ENCODE data around the gene TSPAN8. TPM values are rescaled to one million over a fixed set of nuclear protein-coding genes. Genes with fewer than 3 reads are reported as not detected.
"Not testable (repeated sequence)": the region's sequence is repeated elsewhere in the genome, so short reads cannot be mapped to it uniquely, and the experiment has no call there.

TSPAN8 gene
- total RNA-seq, 1 donor from 2014 or later = not detected

DNA sequence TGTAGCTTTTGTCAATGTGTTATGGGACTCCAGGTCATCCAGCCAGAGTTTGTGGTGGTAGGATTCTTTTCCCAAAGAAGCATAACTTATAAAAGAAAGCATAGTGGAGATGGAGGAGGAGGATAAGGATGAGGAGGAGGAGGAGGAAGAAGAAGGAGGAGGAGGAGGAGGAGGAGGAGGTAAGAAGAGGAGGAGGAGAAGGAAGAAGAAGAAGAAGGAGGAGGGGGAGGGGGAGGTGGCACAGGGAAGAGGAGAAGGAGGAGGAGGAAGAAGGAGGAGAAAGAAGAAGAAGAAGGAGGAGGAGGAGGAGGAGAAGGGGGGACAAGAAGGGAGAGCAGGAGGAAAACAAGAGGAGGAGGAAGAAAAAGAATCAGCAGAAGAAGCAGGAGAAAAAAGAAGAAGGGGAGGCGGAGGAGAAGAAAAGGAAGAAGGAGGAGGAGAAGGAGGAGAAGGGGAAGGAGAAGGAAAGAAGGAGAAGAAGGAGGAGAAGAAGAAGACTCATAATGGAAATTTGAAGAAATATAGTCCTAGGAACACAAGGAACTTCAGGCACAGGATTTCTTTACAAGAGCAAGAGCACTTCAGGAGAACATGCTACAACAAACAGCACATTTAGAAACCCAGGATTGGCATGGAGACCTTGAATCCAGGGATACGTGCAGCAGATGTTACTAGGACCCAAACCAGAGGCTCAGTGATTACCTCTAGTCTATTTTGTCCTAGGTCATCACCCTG, 22.6 kb downstream of the TSPAN8 start:
- Mint-ChIP-seq H3K27ac (no peak overlapping the region), H3K4me1 (ENCODE audit: low read depth) (no peaks in the 10 kb centered on the region), H3K4me3 (ENCODE audit: low read depth) (no peak overlapping the region), H3K9me3 (no peaks in the 10 kb centered on the region), H3K36me3 (ENCODE audit: low read depth) (no peaks in the 10 kb centered on the region), H3K27me3 (ENCODE audit: low read depth) (no peaks in the 10 kb centered on the region)
- intact Hi-C loops (cut with micrococcal nuclease) = no loop called here
- no peak for DNase-seq (ENCODE audit: low spot score)

DNA sequence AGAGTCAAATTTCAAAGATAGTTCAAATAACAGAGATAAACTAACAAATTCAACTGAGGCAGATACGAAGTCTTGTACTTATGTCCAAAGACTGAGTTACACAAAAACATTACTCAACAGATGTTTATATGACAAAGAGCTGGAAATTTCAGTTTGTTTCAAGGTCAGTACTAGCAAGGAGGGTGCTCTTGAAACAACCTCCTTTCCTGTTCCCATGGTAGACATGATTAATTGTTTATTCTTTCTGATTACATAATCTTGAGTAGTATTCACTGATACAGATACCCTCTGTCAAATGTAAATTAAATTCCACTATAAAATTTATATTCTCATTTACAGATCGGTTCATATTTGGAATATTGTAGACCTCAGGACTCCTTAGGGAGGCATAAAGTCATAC, 23.4 kb downstream of the TSPAN8 start:
- DNase-seq (ENCODE audit: low spot score) = no peak
- Mint-ChIP-seq H3K9me3 (no peaks in the 10 kb centered on the region), H3K36me3 (ENCODE audit: low read depth) (no peaks in the 10 kb centered on the region), H3K27ac (no peak overlapping the region), H3K4me1 (ENCODE audit: low read depth) (no peaks in the 10 kb centered on the region), H3K27me3 (ENCODE audit: low read depth) (no peaks in the 10 kb centered on the region), H3K4me3 (ENCODE audit: low read depth) (no peak overlapping the region)
- intact Hi-C loops (cut with micrococcal nuclease) = no loop called here

DNA sequence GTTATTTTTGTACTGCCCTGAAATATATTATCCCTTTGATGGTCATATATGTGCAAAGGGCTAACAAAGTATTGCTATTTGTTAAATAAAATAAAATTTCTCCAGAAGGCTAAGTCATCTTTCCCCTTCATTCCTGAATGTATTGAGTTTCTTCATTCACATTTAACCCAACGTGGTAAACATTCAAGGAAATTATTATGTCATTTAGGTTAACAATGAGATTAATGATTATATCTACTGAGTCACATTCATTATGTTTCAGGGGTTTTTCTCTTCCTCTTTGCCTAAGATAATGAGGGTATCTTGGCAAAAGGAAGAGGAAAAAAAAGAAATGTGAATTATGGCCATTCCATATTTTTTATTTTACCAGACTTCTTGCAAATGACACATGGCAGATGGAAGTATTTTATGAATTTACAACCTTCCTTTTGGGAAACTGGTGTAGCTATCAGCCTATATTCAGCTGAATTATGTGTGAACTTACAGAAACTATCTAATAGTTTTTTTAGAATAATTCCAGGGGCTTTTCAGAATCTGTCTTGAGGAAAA, 27.2 kb downstream of the TSPAN8 start:
- H3K4me3 Mint-ChIP-seq (ENCODE audit: low read depth) = no peak overlapping the region
- intact Hi-C loops (cut with micrococcal nuclease) = no loop called here
- H3K4me1 Mint-ChIP-seq (ENCODE audit: low read depth) = no peaks in the 10 kb centered on the region
- DNase-seq (ENCODE audit: low spot score) = no peak
- H3K36me3 Mint-ChIP-seq (ENCODE audit: low read depth) = no peaks in the 10 kb centered on the region
- H3K9me3 Mint-ChIP-seq = no peaks in the 10 kb centered on the region
- H3K27me3 Mint-ChIP-seq (ENCODE audit: low read depth) = no peaks in the 10 kb centered on the region
- H3K27ac Mint-ChIP-seq = no peak overlapping the region

DNA sequence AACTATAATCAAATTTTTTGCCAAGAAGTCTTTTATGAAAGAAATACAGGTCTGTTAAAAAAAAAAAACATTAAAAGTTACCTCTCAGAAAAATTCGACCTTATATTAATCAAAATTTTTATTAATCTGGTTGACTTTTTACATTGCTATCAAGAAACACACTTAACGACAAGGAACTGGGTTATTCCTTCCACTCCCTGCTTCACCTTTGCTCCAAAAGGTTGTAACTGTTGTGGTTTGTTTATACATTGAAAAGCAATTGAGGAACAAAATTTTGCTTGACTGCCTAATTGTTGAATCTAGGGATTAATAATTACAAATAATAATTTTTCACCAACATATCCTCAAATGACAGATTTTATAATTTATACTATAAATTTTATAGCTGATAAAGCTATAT, 28.4 kb downstream of the TSPAN8 start:
- Mint-ChIP-seq H3K4me1 (ENCODE audit: low read depth) (no peaks in the 10 kb centered on the region), H3K4me3 (ENCODE audit: low read depth) (no peak overlapping the region), H3K27ac (no peak overlapping the region), H3K27me3 (ENCODE audit: low read depth) (no peaks in the 10 kb centered on the region), H3K36me3 (ENCODE audit: low read depth) (no peaks in the 10 kb centered on the region), H3K9me3 (no peaks in the 10 kb centered on the region)
- DNase-seq (ENCODE audit: low spot score) = no peak
- intact Hi-C loops (cut with micrococcal nuclease) = no loop called here

DNA sequence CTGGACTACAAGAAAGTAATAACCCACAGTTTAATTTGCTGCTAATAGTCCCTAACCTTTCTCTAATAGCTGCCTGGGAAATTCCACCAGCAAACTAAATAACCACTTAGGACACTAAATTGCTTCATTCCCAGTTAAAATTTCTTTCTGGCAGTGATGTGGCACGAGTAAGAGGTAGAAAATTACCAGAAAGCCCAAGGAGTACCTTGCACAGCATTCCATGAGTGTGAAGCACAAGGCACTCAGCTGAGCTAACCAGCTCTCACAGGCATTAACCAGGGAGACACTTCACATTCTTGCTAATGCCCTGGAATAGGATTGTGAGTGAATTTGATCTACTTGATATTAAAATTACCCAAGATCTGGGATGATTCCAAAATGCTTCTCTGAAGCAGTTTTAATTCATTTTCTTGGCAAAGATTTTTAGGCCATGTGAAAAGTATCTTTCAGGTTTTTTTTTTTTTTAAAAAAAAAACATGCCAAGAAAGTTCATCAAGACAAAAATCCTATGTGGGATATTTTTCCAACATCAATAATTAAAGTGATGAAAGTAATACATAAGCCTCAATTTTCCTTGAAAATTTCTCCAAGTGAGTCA, 29.5 kb downstream of the TSPAN8 start:
- H3K9me3 Mint-ChIP-seq = no peaks in the 10 kb centered on the region
- DNase-seq (ENCODE audit: low spot score) = no peak
- no peaks in the 10 kb centered on the region for H3K27me3 Mint-ChIP-seq (ENCODE audit: low read depth)
- H3K4me3 Mint-ChIP-seq (ENCODE audit: low read depth) = no peak overlapping the region
- no peak overlapping the region for H3K27ac Mint-ChIP-seq
- H3K36me3 Mint-ChIP-seq (ENCODE audit: low read depth) = no peaks in the 10 kb centered on the region
- no peaks in the 10 kb centered on the region for H3K4me1 Mint-ChIP-seq (ENCODE audit: low read depth)
- intact Hi-C loops (cut with micrococcal nuclease) = no loop called here

- Mint-ChIP-seq H3K4me3 (ENCODE audit: low read depth) (no peak overlapping the region), H3K27ac (no peak overlapping the region)
Measured at GRCh38 chr12:71125949-71126348, 31.9 kb downstream of the TSPAN8 start.

GRCh38 chr12:71125515-71125914, 32.3 kb downstream of the TSPAN8 start:
- Mint-ChIP-seq H3K4me1 (ENCODE audit: low read depth) (no peaks in the 10 kb centered on the region), H3K4me3 (ENCODE audit: low read depth) (no peak overlapping the region), H3K27ac (no peak overlapping the region), H3K9me3 (no peaks in the 10 kb centered on the region), H3K27me3 (ENCODE audit: low read depth) (no peaks in the 10 kb centered on the region), H3K36me3 (ENCODE audit: low read depth) (no peaks in the 10 kb centered on the region)
- DNase-seq (ENCODE audit: low spot score) = no peak
- intact Hi-C loops (cut with micrococcal nuclease) = no loop called here

More at GRCh38 chr12:71125949-71126348, 31.9 kb downstream of the TSPAN8 start:
- Mint-ChIP-seq H3K36me3 (ENCODE audit: low read depth) (no peaks in the 10 kb centered on the region), H3K27me3 (ENCODE audit: low read depth) (no peaks in the 10 kb centered on the region), H3K9me3 (no peaks in the 10 kb centered on the region), H3K4me1 (ENCODE audit: low read depth) (no peaks in the 10 kb centered on the region)
- intact Hi-C loops (cut with micrococcal nuclease) = no loop called here
- no peak for DNase-seq (ENCODE audit: low spot score)

GRCh38 chr12:71124835-71125460, 32.9 kb downstream of the TSPAN8 start:
- intact Hi-C loops (cut with micrococcal nuclease) = no loop called here
- H3K4me1 Mint-ChIP-seq (ENCODE audit: low read depth) = no peaks in the 10 kb centered on the region
- H3K27ac Mint-ChIP-seq = no peak overlapping the region
- no peaks in the 10 kb centered on the region for H3K9me3 Mint-ChIP-seq
- H3K27me3 Mint-ChIP-seq (ENCODE audit: low read depth) = no peaks in the 10 kb centered on the region
- no peak overlapping the region for H3K4me3 Mint-ChIP-seq (ENCODE audit: low read depth)
- H3K36me3 Mint-ChIP-seq (ENCODE audit: low read depth) = no peaks in the 10 kb centered on the region
- DNase-seq (ENCODE audit: low spot score) = no peak

DNA sequence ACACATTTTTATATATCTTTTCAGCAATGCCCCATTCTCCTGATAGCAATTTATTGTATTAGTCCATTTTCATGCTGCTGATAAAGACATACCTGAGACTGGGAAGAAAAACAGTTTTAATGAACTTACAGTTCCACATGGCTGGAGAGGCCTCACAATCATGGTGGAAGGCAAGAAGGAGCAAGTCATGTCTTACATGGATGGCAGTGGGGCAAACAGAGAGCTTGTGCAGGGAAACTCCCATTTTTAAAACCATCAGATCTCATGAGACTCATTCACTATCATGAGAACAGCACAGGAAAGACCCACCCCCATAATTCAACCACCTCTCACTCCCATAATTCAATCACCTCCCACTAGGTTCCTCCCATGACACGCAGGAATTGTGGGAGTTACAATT, 44.7 kb downstream of the TSPAN8 start:
- H3K4me3 Mint-ChIP-seq (ENCODE audit: low read depth); intact Hi-C loops (cut with micrococcal nuclease); H3K4me1 Mint-ChIP-seq (ENCODE audit: low read depth); H3K9me3 Mint-ChIP-seq; H3K27me3 Mint-ChIP-seq (ENCODE audit: low read depth); H3K36me3 Mint-ChIP-seq (ENCODE audit: low read depth); H3K27ac Mint-ChIP-seq; DNase-seq (ENCODE audit: low spot score): not testable (repeated sequence)

GRCh38 chr12:71109834-71110233, 48.0 kb downstream of the TSPAN8 start:
- Mint-ChIP-seq H3K27me3 (ENCODE audit: low read depth) (no peaks in the 10 kb centered on the region), H3K9me3 (peaks cover 8% of the 10 kb centered on the region)
- intact Hi-C loops (cut with micrococcal nuclease) = no loop called here

GRCh38 chr12:71108355-71108754, 49.4 kb downstream of the TSPAN8 start:
- H3K4me1 Mint-ChIP-seq (ENCODE audit: low read depth) = no peaks in the 10 kb centered on the region
- H3K4me3 Mint-ChIP-seq (ENCODE audit: low read depth) = no peak overlapping the region

More at GRCh38 chr12:71109834-71110233, 48.0 kb downstream of the TSPAN8 start:
- no peaks in the 10 kb centered on the region for H3K4me1 Mint-ChIP-seq (ENCODE audit: low read depth)
- H3K27ac Mint-ChIP-seq = no peak overlapping the region
- H3K4me3 Mint-ChIP-seq (ENCODE audit: low read depth) = no peak overlapping the region
- no peak for DNase-seq (ENCODE audit: low spot score)
- no peaks in the 10 kb centered on the region for H3K36me3 Mint-ChIP-seq (ENCODE audit: low read depth)

DNA sequence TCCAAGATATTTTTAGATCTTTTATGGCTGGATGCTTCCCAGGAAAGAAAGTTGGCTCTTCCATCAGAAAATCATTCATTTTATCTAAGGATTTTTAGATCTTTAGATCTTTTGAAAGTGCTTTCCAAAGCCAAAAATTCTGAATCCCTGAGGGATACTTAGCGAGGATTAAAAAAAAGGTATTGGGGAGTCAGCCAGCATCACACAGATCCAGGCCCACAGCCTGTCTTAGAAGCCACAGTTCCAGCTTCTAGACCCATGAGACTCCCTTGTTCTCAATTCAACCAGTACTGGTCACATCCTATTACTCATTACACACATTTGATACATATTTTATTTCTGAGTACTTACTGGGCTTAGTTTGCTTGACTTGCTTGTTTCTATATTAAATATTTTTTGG, 49.9 kb downstream of the TSPAN8 start:
- Mint-ChIP-seq H3K36me3 (ENCODE audit: low read depth) (no peaks in the 10 kb centered on the region), H3K4me3 (ENCODE audit: low read depth) (no peak overlapping the region), H3K27me3 (ENCODE audit: low read depth) (no peaks in the 10 kb centered on the region), H3K4me1 (ENCODE audit: low read depth) (no peaks in the 10 kb centered on the region), H3K27ac (no peak overlapping the region), H3K9me3 (peaks cover 4% of the 10 kb centered on the region)
- intact Hi-C loops (cut with micrococcal nuclease) = no loop called here
- DNase-seq (ENCODE audit: low spot score) = no peak

More at GRCh38 chr12:71108355-71108754, 49.4 kb downstream of the TSPAN8 start:
- no peak overlapping the region for H3K27ac Mint-ChIP-seq
- no peaks in the 10 kb centered on the region for H3K27me3 Mint-ChIP-seq (ENCODE audit: low read depth)
- no peak for DNase-seq (ENCODE audit: low spot score)
- H3K36me3 Mint-ChIP-seq (ENCODE audit: low read depth) = no peaks in the 10 kb centered on the region
- intact Hi-C loops (cut with micrococcal nuclease) = no loop called here
- peaks cover 5% of the 10 kb centered on the region for H3K9me3 Mint-ChIP-seq

GRCh38 chr12:71105956-71106355, 51.8 kb downstream of the TSPAN8 start:
- no peak for DNase-seq (ENCODE audit: low spot score)
- Mint-ChIP-seq H3K4me1 (ENCODE audit: low read depth) (no peaks in the 10 kb centered on the region), H3K27ac (no peak overlapping the region), H3K9me3 (peaks cover under 1% of the 10 kb centered on the region), H3K36me3 (ENCODE audit: low read depth) (no peaks in the 10 kb centered on the region), H3K4me3 (ENCODE audit: low read depth) (no peak overlapping the region), H3K27me3 (ENCODE audit: low read depth) (no peaks in the 10 kb centered on the region)
- intact Hi-C loops (cut with micrococcal nuclease) = no loop called here

Data from activated T-helper 2 cell treated with anti-CD3 and anti-CD28 coated beads, Interferon-gamma antibody, Interleukin-2, Interleukin-4, amounts not matched to agents 10 μg/mL and 5 μg/mL and 100 μg/mL, durations not matched to agents 14 hours and 24 hours and 36 hours (primary cell).